SU-DHL-6 (cell line): ENCODE results near the gene POMGNT2.

ENCODE experiments used
- H2AFZ ChIP-seq: fragments of 200-600 bp; sonication (generic); 2 replicates; pipeline ENCODE4 v1.6.1; 2014; ENCODE audit warnings: low read depth, mild to moderate bottlenecking, moderate library complexity, mixed read lengths, antibody characterized with exemption, low read length; ENCODE audit not compliant: severe bottlenecking
- H3F3A ChIP-seq: fragments of 200-600 bp; shearing (Covaris generic); 2 replicates; pipeline ENCODE4 v1.6.0; 2016; ENCODE audit warnings: antibody characterized with exemption, mild to moderate bottlenecking; ENCODE audit not compliant: insufficient read depth
- H3K27ac ChIP-seq: fragments of 200-600 bp; sonication (generic); 2 replicates; pipeline ENCODE4 v1.5.1; 2016; ENCODE audit warnings: low read depth, mild to moderate bottlenecking, low read length, moderate library complexity, mixed read lengths
- H3K27me3 ChIP-seq: fragments of 200-600 bp; sonication (generic), shearing (Covaris generic); 2 replicates; pipeline ENCODE4 v1.6.0; 2014; ENCODE audit warnings: mild to moderate bottlenecking, low read length
- H3K36me3 ChIP-seq: fragments of 200-600 bp; sonication (generic); 2 replicates; pipeline ENCODE4 v1.6.1; 2014; ENCODE audit warnings: mild to moderate bottlenecking, low read length, mixed read lengths
- H3K4me2 ChIP-seq: fragments of 300-600, 200-600 bp; shearing (Covaris generic), sonication (generic); 2 replicates; pipeline ENCODE4 v1.6.0; 2014; ENCODE audit warnings: low read length, low read depth, mild to moderate bottlenecking; ENCODE audit not compliant: poor library complexity, severe bottlenecking
- H3K4me3 ChIP-seq: fragments of 200-600 bp; sonication (generic); 2 replicates; pipeline ENCODE4 v1.5.1; 2014; ENCODE audit warnings: antibody characterized with exemption, low read length, mild to moderate bottlenecking, mixed read lengths; ENCODE audit not compliant: insufficient read depth, poor library complexity, severe bottlenecking
- H3K79me2 ChIP-seq: fragments of 200-600 bp; sonication (generic); 2 replicates; pipeline ENCODE4 v1.6.1; 2014; ENCODE audit warnings: mild to moderate bottlenecking, low read length, moderate library complexity; ENCODE audit not compliant: insufficient read depth
- H3K9ac ChIP-seq: fragments of 200-600 bp; sonication (generic); 2 replicates; pipeline ENCODE4 v1.7.0; 2014; ENCODE audit warnings: mild to moderate bottlenecking, low read length
- H3K9me2 ChIP-seq: fragments of 200-600 bp; sonication (generic); replicated peaks from 2 replicates; pipeline ENCODE4 v1.6.1; 2014; ENCODE audit warnings: low read length; ENCODE audit not compliant: insufficient read depth
- H3K9me3 ChIP-seq: fragments of 200-600 bp; sonication (generic); 2 replicates; pipeline ENCODE4 v1.6.1; 2014; ENCODE audit warnings: low read length, mixed read lengths; ENCODE audit not compliant: insufficient read depth
- H4K20me1 ChIP-seq: fragments of 200-600 bp; sonication (generic); 2 replicates; pipeline ENCODE4 v1.6.1; 2014; ENCODE audit warnings: low read depth, mild to moderate bottlenecking, antibody characterized with exemption, low read length, moderate library complexity, mixed read lengths
- EZH2phosphoT487 ChIP-seq: fragments of 200-600 bp; sonication (generic), shearing (Covaris generic); conservative IDR thresholded peaks from 2 replicates; pipeline ENCODE4 v1.6.1; 2018; ENCODE audit warnings: mild to moderate bottlenecking, antibody characterized with exemption, low read length, moderate library complexity, mixed read lengths
- TF ChIP-seq, protein P1 (sequence below): fragments of 200-600 bp; sonication (generic); IDR thresholded peaks from one replicate; pipeline ENCODE4 v1.5.1; 2017; ENCODE audit warnings: antibody characterized with exemption, mild to moderate bottlenecking, low read length, moderate library complexity; ENCODE audit not compliant: insufficient read depth, poor library complexity, severe bottlenecking

POMGNT2 gene

DNA sequence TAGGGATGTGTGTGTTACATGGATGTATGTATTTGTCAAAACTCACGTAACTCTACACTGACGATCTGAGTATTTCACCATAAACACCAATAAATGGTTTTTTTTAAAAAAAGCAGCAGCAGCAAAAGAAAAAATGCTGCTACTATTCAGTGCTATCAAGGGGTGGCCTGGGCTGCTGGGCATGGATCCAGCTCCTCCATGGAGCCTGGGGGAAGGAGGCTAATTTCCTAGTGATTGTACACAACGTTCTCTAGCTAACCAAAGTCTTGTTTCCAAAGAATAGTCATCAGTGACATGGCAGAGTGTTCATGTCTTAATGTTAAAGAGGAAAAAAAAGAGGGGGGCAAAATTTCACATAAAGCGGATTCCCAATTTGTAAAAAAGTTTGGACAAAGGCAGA is 29.0 kb downstream of the POMGNT2 start:
- Histone ChIP-seq H3K9me2 (no peaks in the 10 kb centered on the region; the same call in 1 of the 2 replicates), H3K9ac (no peak overlapping the region), H3K4me3 (no peak overlapping the region), H3K9me3 (no peaks in the 10 kb centered on the region), H4K20me1 (no peaks in the 10 kb centered on the region), H3K27ac (no peak overlapping the region), H2AFZ (no peak overlapping the region), H3F3A (no peaks in the 10 kb centered on the region), H3K36me3 (no peaks in the 10 kb centered on the region), H3K79me2 (no peaks in the 10 kb centered on the region), H3K27me3 (no peaks in the 10 kb centered on the region), H3K4me2 (no peak overlapping the region)
- TF ChIP-seq, protein P1, sequence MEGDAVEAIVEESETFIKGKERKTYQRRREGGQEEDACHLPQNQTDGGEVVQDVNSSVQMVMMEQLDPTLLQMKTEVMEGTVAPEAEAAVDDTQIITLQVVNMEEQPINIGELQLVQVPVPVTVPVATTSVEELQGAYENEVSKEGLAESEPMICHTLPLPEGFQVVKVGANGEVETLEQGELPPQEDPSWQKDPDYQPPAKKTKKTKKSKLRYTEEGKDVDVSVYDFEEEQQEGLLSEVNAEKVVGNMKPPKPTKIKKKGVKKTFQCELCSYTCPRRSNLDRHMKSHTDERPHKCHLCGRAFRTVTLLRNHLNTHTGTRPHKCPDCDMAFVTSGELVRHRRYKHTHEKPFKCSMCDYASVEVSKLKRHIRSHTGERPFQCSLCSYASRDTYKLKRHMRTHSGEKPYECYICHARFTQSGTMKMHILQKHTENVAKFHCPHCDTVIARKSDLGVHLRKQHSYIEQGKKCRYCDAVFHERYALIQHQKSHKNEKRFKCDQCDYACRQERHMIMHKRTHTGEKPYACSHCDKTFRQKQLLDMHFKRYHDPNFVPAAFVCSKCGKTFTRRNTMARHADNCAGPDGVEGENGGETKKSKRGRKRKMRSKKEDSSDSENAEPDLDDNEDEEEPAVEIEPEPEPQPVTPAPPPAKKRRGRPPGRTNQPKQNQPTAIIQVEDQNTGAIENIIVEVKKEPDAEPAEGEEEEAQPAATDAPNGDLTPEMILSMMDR = no peak
- TF ChIP-seq EZH2phosphoT487 = no peak

DNA sequence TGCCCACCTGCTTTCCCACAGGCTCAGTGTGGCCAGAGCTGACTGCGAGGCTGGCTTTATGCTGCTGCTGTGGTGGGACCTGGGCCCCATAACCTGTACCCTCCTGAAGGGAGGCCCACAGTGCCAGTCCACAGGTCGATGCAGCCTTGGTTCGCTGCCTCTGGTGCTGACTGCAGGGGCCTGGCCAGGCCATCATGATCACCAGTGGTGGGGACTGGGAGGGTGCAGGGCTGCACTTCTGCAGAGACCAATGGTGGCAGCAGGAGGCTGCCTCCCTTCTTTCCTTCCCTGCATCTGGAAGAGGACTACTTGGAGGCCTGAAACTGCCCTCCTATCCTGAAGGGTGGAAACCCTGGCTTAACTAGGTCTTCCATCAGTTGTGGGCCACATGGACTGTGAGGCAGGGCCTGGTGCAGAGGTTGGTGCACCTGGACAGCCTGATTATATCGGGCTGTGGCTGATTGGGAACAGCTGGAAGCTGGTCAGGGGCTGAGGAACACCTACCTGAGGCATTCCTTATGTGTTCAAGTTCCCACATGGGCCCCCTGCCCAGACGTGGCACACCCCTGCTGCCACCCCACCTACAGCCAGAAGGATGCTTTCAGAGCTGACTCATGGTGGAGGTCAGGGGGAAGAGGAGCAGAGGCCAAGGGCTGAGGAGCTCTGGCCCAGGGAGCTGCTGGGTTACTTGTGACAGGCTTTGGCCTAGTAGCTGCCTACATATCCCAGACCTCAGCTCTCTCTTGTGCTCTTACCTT is 29.8 kb downstream of the POMGNT2 start:
- Histone ChIP-seq H3K4me2 (no peak overlapping the region), H3K27me3 (no peaks in the 10 kb centered on the region), H3K4me3 (no peak overlapping the region), H3K9me3 (no peaks in the 10 kb centered on the region), H4K20me1 (no peaks in the 10 kb centered on the region), H3K36me3 (no peaks in the 10 kb centered on the region), H3F3A (no peaks in the 10 kb centered on the region), H2AFZ (no peak overlapping the region), H3K9me2 (no peaks in the 10 kb centered on the region; the same call in 1 of the 2 replicates), H3K79me2 (no peaks in the 10 kb centered on the region), H3K9ac (no peak overlapping the region), H3K27ac (no peak overlapping the region)
- TF ChIP-seq, protein P1 = no peak
- TF ChIP-seq EZH2phosphoT487 = no peak

DNA sequence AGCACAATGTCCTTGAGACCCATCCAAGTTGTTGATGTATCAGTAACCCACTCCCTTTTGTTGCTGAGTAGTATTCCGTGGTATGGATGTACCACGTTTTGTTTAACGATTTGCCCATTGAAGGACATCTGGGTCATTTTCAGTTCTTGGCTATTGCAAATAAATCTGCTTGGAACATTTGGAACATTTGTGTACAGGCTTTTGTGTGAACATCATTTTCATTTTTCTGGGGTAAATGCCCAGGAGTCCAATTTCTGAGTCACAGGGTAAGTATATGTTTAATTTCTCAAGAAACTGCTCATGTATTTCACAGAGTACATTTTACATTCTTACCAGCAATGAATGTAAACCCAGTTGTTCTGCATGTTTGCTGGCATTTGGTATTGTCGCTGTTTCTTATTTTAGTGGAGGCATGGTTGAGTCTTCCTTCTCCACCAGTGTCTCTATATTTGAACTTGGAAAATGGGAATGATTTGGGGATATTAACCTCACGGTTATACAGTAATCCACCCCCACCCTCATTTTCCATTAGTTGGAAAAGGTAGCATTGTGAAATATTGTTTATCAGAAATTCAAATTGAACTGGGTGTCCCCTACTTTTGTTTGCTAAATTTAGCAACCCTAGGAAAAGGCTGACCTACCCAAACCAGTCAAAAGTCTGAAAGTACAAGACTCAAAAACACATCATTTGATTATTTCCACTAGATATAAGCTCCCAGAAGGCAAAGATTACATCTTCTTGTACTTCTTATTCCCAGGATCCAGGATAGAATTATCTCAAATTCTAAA is 30.8 kb downstream of the POMGNT2 start:
- H3K9me2 ChIP-seq = no peaks in the 10 kb centered on the region; the same call in 1 of the 2 replicates
- TF ChIP-seq EZH2phosphoT487 = no peak
- TF ChIP-seq, protein P1 = no peak
- H3K4me2 ChIP-seq = no peak overlapping the region
- no peaks in the 10 kb centered on the region for H4K20me1 ChIP-seq
- H3K36me3 ChIP-seq = no peaks in the 10 kb centered on the region
- H3K27ac ChIP-seq = no peak overlapping the region
- no peaks in the 10 kb centered on the region for H3F3A ChIP-seq
- no peaks in the 10 kb centered on the region for H3K27me3 ChIP-seq
- H3K9ac ChIP-seq = no peak overlapping the region
- no peaks in the 10 kb centered on the region for H3K9me3 ChIP-seq
- no peaks in the 10 kb centered on the region for H3K79me2 ChIP-seq
- H2AFZ ChIP-seq = no peak overlapping the region
- no peak overlapping the region for H3K4me3 ChIP-seq
